ENCODE results near the gene UCP2.
"Not testable (repeated sequence)": the region's sequence is repeated elsewhere in the genome, so short reads cannot be mapped to it uniquely, and the experiment has no call there.

Gene UCP2

DNA sequence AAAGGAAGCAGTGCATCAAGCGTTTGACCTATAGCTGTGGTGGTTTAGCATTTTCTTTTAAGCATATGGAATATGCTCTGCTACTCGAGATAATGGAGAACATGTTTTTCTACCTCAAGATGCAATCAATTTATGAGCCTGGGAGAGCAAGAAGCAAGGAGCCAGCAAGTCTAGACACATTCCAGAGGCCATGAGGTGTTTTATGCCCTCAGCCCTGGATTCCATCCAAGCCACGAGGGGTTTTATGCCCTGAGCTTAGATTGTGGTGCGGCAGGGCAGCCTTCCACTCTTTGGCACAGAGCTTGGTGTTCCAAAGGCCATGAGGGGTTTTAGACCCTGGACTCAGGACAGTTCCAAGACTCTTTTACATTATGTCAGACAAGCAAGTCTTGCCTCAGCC is 43.5 kb downstream of the UCP2 start:
- DNase-seq = no peak

GRCh38 chr11:73936047-73936446 is 46.6 kb downstream of the UCP2 start:
- DNase-seq = not testable (repeated sequence)

- no peak for DNase-seq
These were observed 49.9 kb downstream of the UCP2 start for GRCh38 chr11:73932781-73933180.

GRCh38 chr11:73931951-73932350 is 50.7 kb downstream of the UCP2 start:
- no peak for DNase-seq

- no peak for DNase-seq
These were observed 51.5 kb downstream of the UCP2 start for GRCh38 chr11:73931039-73931645.

- DNase-seq = no peak
These were observed 53.3 kb downstream of the UCP2 start for GRCh38 chr11:73929388-73929787.
